H1 (cell line): Measurements from ENCODE around the gene FARS2. TPM values are rescaled to one million over a fixed set of nuclear protein-coding genes. Genes with fewer than 3 reads are reported as not detected.

ENCODE experiments used
- CTCF ChIA-PET: fragments of 300-600 bp; sonication (Branson Sonifier 250); formaldehyde crosslinking; loops from one replicate; lab custom pipeline; 2021; ENCODE audit not compliant: partially characterized antibody; lab: Charles Lee
- POLR2A ChIA-PET: fragments of 300-600 bp; sonication (Branson Sonifier 250); formaldehyde crosslinking; loops from one replicate; lab custom pipeline; 2021; ENCODE audit warnings: inconsistent platforms; ENCODE audit not compliant: partially characterized antibody; lab: Charles Lee
- DNase-seq, 2 experiments: peaks; one replicate each; pipeline versions ENCODE4 v3.0.0 to v3.0.0-alpha.2; 2010 to 2022; ENCODE audit warnings: low spot score in 2 of 2, low read depth in 1 of 2, mixed read lengths in 1 of 2
- FAIRE-seq: peaks from 2 replicates; lab custom pipeline; 2011; peaks lifted over from hg19 to GRCh38; lab: Jason Lieb, UNC
- H2AFZ ChIP-seq: 2 replicates; pipeline ENCODE4 v1.8.1; 2012; ENCODE audit warnings: low read length, inconsistent platforms
- H2AK5ac ChIP-seq: 2 replicates; pipeline ENCODE4 v1.6.1; 2013; ENCODE audit warnings: low read depth, low read length
- H2BK120ac ChIP-seq: replicated peaks from 2 replicates; pipeline ENCODE3; 2013; ENCODE audit warnings: low read depth, low read length, inconsistent platforms
- H2BK12ac ChIP-seq: 2 replicates; pipeline ENCODE4 v1.6.1; 2013; ENCODE audit warnings: low read depth, low read length
- H2BK15ac ChIP-seq: 2 replicates; pipeline ENCODE4 v1.6.1; 2013; ENCODE audit warnings: low read length
- H2BK20ac ChIP-seq: 2 replicates; pipeline ENCODE4 v1.6.1; 2013; ENCODE audit warnings: low read length
- H2BK5ac ChIP-seq: 2 replicates; pipeline ENCODE4 v1.6.1; 2013; ENCODE audit warnings: low read depth, low read length
- H3K14ac ChIP-seq: 2 replicates; pipeline ENCODE4 v1.6.1; 2013; ENCODE audit warnings: inconsistent platforms; ENCODE audit not compliant: insufficient read length
- H3K18ac ChIP-seq: 2 replicates; pipeline ENCODE4 v1.6.1; 2013; ENCODE audit warnings: low read length; ENCODE audit errors: extremely low read depth
- H3K23ac ChIP-seq: 2 replicates; pipeline ENCODE4 v1.6.1; 2013; ENCODE audit warnings: inconsistent platforms; ENCODE audit not compliant: insufficient read length
- H3K23me2 ChIP-seq: 2 replicates; pipeline ENCODE4 v1.6.1; 2013; ENCODE audit warnings: low read depth, low read length
- H3K27ac ChIP-seq: 2 replicates; pipeline ENCODE4 v1.6.1; 2011; ENCODE audit warnings: low read depth, low read length, inconsistent platforms
- H3K27me3 ChIP-seq, 4 experiments: replicated peaks in 1 of 4; 1 replicate in 1 of 4; 2 replicates in 3 of 4; pipeline versions ENCODE4 v1.6.1 to v1.8.1; 2011 to 2013; ENCODE audit warnings: low read length in 3 of 4, mild to moderate bottlenecking in 3 of 4, inconsistent platforms in 2 of 4, mixed read lengths in 2 of 4, moderate library complexity in 1 of 4; ENCODE audit not compliant: control insufficient read depth in 3 of 4, insufficient read depth in 3 of 4; ENCODE audit errors: extremely low read depth in 1 of 4
- H3K36me3 ChIP-seq, 4 experiments: 2 replicates each; pipeline versions ENCODE4 v1.6.1 to v1.8.1; 2011 to 2013; ENCODE audit warnings: mild to moderate bottlenecking in 4 of 4, low read length in 3 of 4, moderate library complexity in 2 of 4, control low read depth in 1 of 4, inconsistent platforms in 1 of 4; ENCODE audit not compliant: insufficient read depth in 4 of 4, control insufficient read depth in 2 of 4
- H3K4ac ChIP-seq: replicated peaks from 2 replicates; pipeline ENCODE3; 2013; ENCODE audit warnings: low read length, low read depth, mixed read lengths, inconsistent platforms; ENCODE audit not compliant: insufficient read length
- H3K4me1 ChIP-seq, 4 experiments: replicated peaks in 1 of 4; 1 replicate in 1 of 4; 2 replicates in 3 of 4; pipeline versions ENCODE4 v1.6.1 to v1.8.1; 2011 to 2013; ENCODE audit warnings: low read length in 3 of 4, inconsistent platforms in 2 of 4, mixed read lengths in 1 of 4; ENCODE audit not compliant: insufficient read depth in 4 of 4, control insufficient read depth in 3 of 4
- H3K4me2 ChIP-seq, 2 experiments: 2 replicates each; pipeline versions ENCODE4 v1.6.1 to v1.8.1; 2011 to 2013; ENCODE audit warnings: low read depth in 2 of 2, low read length in 2 of 2, control low read depth in 1 of 2, inconsistent platforms in 1 of 2, mild to moderate bottlenecking in 1 of 2; ENCODE audit not compliant: insufficient read depth in 1 of 2
- H3K4me3 ChIP-seq, 4 experiments: fragments of 200-600, 300-600 bp in 1 of 4; sonication (generic), shearing (Covaris generic), sonication (Bioruptor Twin) in 1 of 4; 2 replicates each; pipeline versions ENCODE4 v1.5.1 to v1.8.1; 2011 to 2016; ENCODE audit warnings: low read length in 4 of 4, low read depth in 3 of 4, control low read depth in 2 of 4, inconsistent platforms in 2 of 4, mild to moderate bottlenecking in 2 of 4, mixed read lengths in 1 of 4, moderate library complexity in 1 of 4; ENCODE audit not compliant: insufficient read depth in 2 of 4; ENCODE audit errors: extremely low read depth in 1 of 4
- H3K56ac ChIP-seq: replicated peaks from 2 replicates; pipeline ENCODE3; 2013; ENCODE audit warnings: low read depth, mild to moderate bottlenecking, mixed read lengths, low read length, inconsistent platforms; ENCODE audit not compliant: insufficient read length
- H3K79me1 ChIP-seq: 2 replicates; pipeline ENCODE4 v1.6.1; 2013; ENCODE audit warnings: low read depth, low read length, control low read depth
- H3K79me2 ChIP-seq, 2 experiments: 2 replicates each; pipeline versions ENCODE4 v1.6.1 to v1.8.1; 2012 to 2013; ENCODE audit warnings: low read length in 2 of 2, mild to moderate bottlenecking in 2 of 2, inconsistent platforms in 1 of 2; ENCODE audit not compliant: insufficient read depth in 2 of 2, control insufficient read depth in 1 of 2
- H3K9ac ChIP-seq, 4 experiments: replicated peaks in 1 of 4; 1 replicate in 1 of 4; 2 replicates in 3 of 4; pipeline versions ENCODE4 v1.6.1 to v1.8.1; 2011 to 2013; ENCODE audit warnings: low read depth in 3 of 4, low read length in 3 of 4, control low read depth in 2 of 4, mild to moderate bottlenecking in 2 of 4, moderate library complexity in 2 of 4, inconsistent platforms in 1 of 4; ENCODE audit errors: extremely low read depth in 1 of 4
- H3K9me3 ChIP-seq, 2 experiments: 2 replicates each; pipeline versions ENCODE4 v1.6.1 to v1.8.1; 2012 to 2013; ENCODE audit warnings: mild to moderate bottlenecking in 2 of 2, moderate library complexity in 2 of 2, control low read depth in 1 of 2, inconsistent platforms in 1 of 2, low read depth in 1 of 2, low read length in 1 of 2, mixed read lengths in 1 of 2; ENCODE audit not compliant: insufficient read depth in 2 of 2
- H4K20me1 ChIP-seq, 2 experiments: replicated peaks in 1 of 2; 2 replicates each; pipeline versions ENCODE3 to v1.8.1; 2011 to 2013; ENCODE audit warnings: inconsistent platforms in 2 of 2, low read length in 2 of 2, mild to moderate bottlenecking in 1 of 2; ENCODE audit not compliant: insufficient read depth in 2 of 2, control insufficient read depth in 1 of 2
- H4K5ac ChIP-seq: 2 replicates; pipeline ENCODE4 v1.6.1; 2013; ENCODE audit warnings: low read length, low read depth, mixed read lengths, inconsistent platforms; ENCODE audit not compliant: insufficient read length
- H4K8ac ChIP-seq: 2 replicates; pipeline ENCODE4 v1.8.0; 2013; ENCODE audit warnings: mild to moderate bottlenecking, moderate library complexity, low read length, inconsistent platforms; ENCODE audit not compliant: insufficient read depth; ENCODE audit errors: extremely low read depth
- H4K91ac ChIP-seq: replicated peaks from 2 replicates; pipeline ENCODE3; 2013; ENCODE audit warnings: low read length, mixed read lengths, inconsistent platforms; ENCODE audit not compliant: insufficient read length
- ATF3 ChIP-seq: IDR thresholded peaks from 2 replicates; pipeline ENCODE4 v1.6.1; 2011; ENCODE audit warnings: low read depth, mild to moderate bottlenecking, low read length; ENCODE audit not compliant: insufficient read depth
- BACH1 ChIP-seq: IDR thresholded peaks from 2 replicates; pipeline ENCODE4 v1.6.1; 2012; ENCODE audit warnings: low read length, improper control_type of control experiment
- BCL11A ChIP-seq, 2 experiments: IDR thresholded peaks; one replicate each; pipeline ENCODE4 v1.6.1; 2011; ENCODE audit warnings: low read depth in 2 of 2, low read length in 2 of 2, mild to moderate bottlenecking in 2 of 2
- BRCA1 ChIP-seq: IDR thresholded peaks from 2 replicates; pipeline ENCODE4 v1.6.1; 2012; ENCODE audit warnings: low read depth, low read length, improper control_type of control experiment
- E2F6 ChIP-seq: IDR thresholded peaks from 2 replicates; pipeline ENCODE4 v1.6.1; 2012; ENCODE audit warnings: inconsistent platforms
- EZH2 ChIP-seq: fragments of 200-600 bp; sonication (generic); IDR thresholded peaks from 2 replicates; pipeline ENCODE4 v1.7.1; 2012; ENCODE audit warnings: low read depth, mild to moderate bottlenecking, moderate library complexity, low read length, inconsistent platforms; ENCODE audit not compliant: severe bottlenecking
- JUN ChIP-seq: IDR thresholded peaks from 2 replicates; pipeline ENCODE4 v1.6.1; 2011; ENCODE audit warnings: low read depth, mild to moderate bottlenecking, improper control_type of control experiment, low read length
- MAX ChIP-seq: IDR thresholded peaks from 2 replicates; pipeline ENCODE4 v1.6.1; 2012; ENCODE audit warnings: inconsistent platforms
- NANOG ChIP-seq: IDR thresholded peaks from 2 replicates; pipeline ENCODE4 v1.6.1; 2011; ENCODE audit warnings: low read length, low read depth, mild to moderate bottlenecking, inconsistent platforms; ENCODE audit not compliant: insufficient read depth, poor library complexity, severe bottlenecking
- POLR2A ChIP-seq, 2 experiments: IDR thresholded peaks; 1 replicate in 1 of 2; 2 replicates in 1 of 2; pipeline ENCODE4 v1.6.1; 2011; ENCODE audit warnings: low read depth in 2 of 2, low read length in 2 of 2, mild to moderate bottlenecking in 2 of 2; ENCODE audit errors: control extremely low read depth in 1 of 2
- RNF2 ChIP-seq: fragments of 200-900, 300-1000 bp; sonication (generic); IDR thresholded peaks from 2 replicates; pipeline ENCODE4 v1.7.1; 2016; ENCODE audit warnings: borderline replicate concordance, low read depth, mild to moderate bottlenecking, antibody characterized with exemption, low read length; ENCODE audit not compliant: poor library complexity, severe bottlenecking; ENCODE audit errors: missing control alignments
- TAF1 ChIP-seq: IDR thresholded peaks from 2 replicates; pipeline ENCODE4 v1.6.1; 2011; ENCODE audit warnings: mild to moderate bottlenecking, low read depth, low read length
- WGBS, 2 experiments: shearing (Covaris generic) in 1 of 2; methylation state at CpG; one replicate each; pipeline versions ENCODE4 v1.1.6 to v1.1.7; 2013 to 2015; ENCODE audit warnings: low lambda C conversion rate in 2 of 2, mixed read lengths in 2 of 2, inconsistent platforms in 1 of 2, low coverage in 1 of 2, missing lambda C conversion rate in 1 of 2; ENCODE audit not compliant: insufficient replicate concordance in 2 of 2, insufficient coverage in 1 of 2, insufficient read length in 1 of 2; ENCODE audit errors: extremely low coverage in 1 of 2, missing lambda C conversion rate in 1 of 2; 5-methylcytosine and 5-hydroxymethylcytosine counted together
- polyA plus RNA-seq, 7 experiments: library from polyadenylated mRNA; depleted of rRNA in 3 of 7; stranded (reverse) in 5 of 7; unstranded in 2 of 7; fragments of >200 nt in 5 of 7; fragments of 200-250 nt in 2 of 7; gene quantifications; 1 replicate in 5 of 7; 2 replicates in 1 of 7; 4 replicates in 1 of 7; pipeline versions ENCODE4 v1.2.1 to v1.2.3, GENCODE V29; 2011 to 2013; ENCODE audit warnings: missing spikeins in 2 of 7, mixed read lengths in 2 of 7
- total RNA-seq: library from RNA; stranded (reverse); fragmentation: NEBNext Ultra II Directional; extraction: Animal tissue kit (Norgen Biotek cat#: 25700); gene quantifications from 2 replicates; pipeline ENCODE4 v1.2.1, GENCODE V29; 2021

Gene FARS2
- total and polyA plus RNA-seq, 2 of the 8 experiments (the other 6 are each of a cell fraction or from before 2014, with no cell fraction given), result 11.7 to 14.4 TPM

- H3K4ac ChIP-seq, result no peak overlapping the region
- H3K14ac ChIP-seq, result no peak overlapping the region
- no peak overlapping the region for H2AFZ ChIP-seq
- H3K36me3 ChIP-seq, result no peaks in the 10 kb centered on the region
- H3K9ac ChIP-seq, result no peak overlapping the region
- no peaks in the 10 kb centered on the region for H3K27me3 ChIP-seq
- no peak overlapping the region for H4K5ac ChIP-seq
- no peak overlapping the region for H3K4me3 ChIP-seq
- no peak overlapping the region for H3K4me2 ChIP-seq
- H2AK5ac ChIP-seq, result no peak overlapping the region
- H3K23ac ChIP-seq, result no peak overlapping the region
- H2BK12ac ChIP-seq, result no peak overlapping the region
- no peak overlapping the region for H4K8ac ChIP-seq
- H3K23me2 ChIP-seq, result no peaks in the 10 kb centered on the region
- no peaks in the 10 kb centered on the region for H4K20me1 ChIP-seq
- DNase-seq, result no peak
- H3K79me2 ChIP-seq, result no peaks in the 10 kb centered on the region
- no peak overlapping the region for H2BK5ac ChIP-seq
- no peak overlapping the region for H2BK15ac ChIP-seq
- FAIRE-seq, result no peak
- no peaks in the 10 kb centered on the region for H3K79me1 ChIP-seq
- H3K9me3 ChIP-seq, result no peaks in the 10 kb centered on the region; a peak in 1 of 4 replicates
- H3K27ac ChIP-seq, result no peak overlapping the region
- no peak overlapping the region for H2BK120ac ChIP-seq
- no peak overlapping the region for H3K56ac ChIP-seq
- H2BK20ac ChIP-seq, result no peak overlapping the region
- CTCF ChIA-PET, result interaction anchor here (1.4 kb wide), 1 partner anchor 28 kb away, joined by 3 read pairs; no protein-coding TSS in a partner anchor
- H4K91ac ChIP-seq, result no peak overlapping the region
- H3K18ac ChIP-seq, result no peak overlapping the region
- H3K4me1 ChIP-seq, result peaks cover 0 to 4% (median 2%) of the 10 kb centered on the region in 4 experiments; a peak in 2 of 7 replicates
- POLR2A ChIA-PET, result no interaction called here
- WGBS, 2 experiments, result 96% methylated on average over 5 of the region's 5 CpGs; no CpG with 5 or more reads in 1 of the 2 experiments
- no peak for TF ChIP-seq JUN
- TF ChIP-seq BACH1, result no peak
- no peak for TF ChIP-seq ATF3
- no peak for TF ChIP-seq RNF2
- no peak for TF ChIP-seq BRCA1
- TF ChIP-seq EZH2, result no peak
- TF ChIP-seq BCL11A (IDR thresholded peaks at IDR 0.05; ENCODE audit: low read depth in 2 of 2, low read length in 2 of 2), result no peak
- no peak for TF ChIP-seq POLR2A (IDR thresholded peaks at IDR 0.05; ENCODE audit: control extremely low read depth in 1 of 2, low read depth in 2 of 2, low read length in 2 of 2)
- no peak for TF ChIP-seq NANOG
- no peak for TF ChIP-seq E2F6
- TF ChIP-seq TAF1, result no peak
- no peak for TF ChIP-seq MAX
Observed at GRCh38 chr6:5557506-5557905, 296.2 kb downstream of the FARS2 start.
